ENCODE results near the gene PRKAR2B. TPM values are rescaled to one million over a fixed set of nuclear protein-coding genes. Genes with fewer than 3 reads are reported as not detected.

The PRKAR2B gene
- total RNA-seq, 2 donors from 2014 or later = 3.9 to 5.3 TPM

GRCh38 chr7:107172276-107173032 is 127.9 kb downstream of the PRKAR2B start:
- Histone ChIP-seq H3K36me3 (no peaks in the 10 kb centered on the region), H3K4me1 (ENCODE audit: control insufficient read depth in 1 of 2, low read depth in 2 of 2) (peaks cover 39 to 57% of the 10 kb centered on the region in 2 donors), H3K27ac (no peak overlapping the region), H3K27me3 (replicated peaks; ENCODE audit: insufficient read depth) (no peaks in the 10 kb centered on the region), H3K4me3 (no peak overlapping the region), H3K9me3 (no peaks in the 10 kb centered on the region)
- no peak for ATAC-seq (ENCODE audit: insufficient number of reproducible peaks, low FRiP score, low read depth)
- no peak for TF ChIP-seq CTCF (IDR thresholded peaks at IDR 0.05)
- DNase-seq (ENCODE audit: low spot score) = no peak

- no peaks in the 10 kb centered on the region for H3K36me3 ChIP-seq
- H3K27ac ChIP-seq = no peak overlapping the region
- H3K27me3 ChIP-seq (replicated peaks; ENCODE audit: insufficient read depth) = no peaks in the 10 kb centered on the region
- ATAC-seq (ENCODE audit: insufficient number of reproducible peaks, low FRiP score, low read depth) (no peak), DNase-seq (ENCODE audit: low spot score) (no peak)
- no peak overlapping the region for H3K4me3 ChIP-seq
- TF ChIP-seq CTCF (IDR thresholded peaks at IDR 0.05) = no peak
- H3K9me3 ChIP-seq = no peaks in the 10 kb centered on the region
- peaks cover 43 to 62% of the 10 kb centered on the region in 2 donors for H3K4me1 ChIP-seq (ENCODE audit: control insufficient read depth in 1 of 2, low read depth in 2 of 2)
Observed at GRCh38 chr7:107173191-107173590, 128.7 kb downstream of the PRKAR2B start.

- no peak for ATAC-seq (ENCODE audit: insufficient number of reproducible peaks, low FRiP score, low read depth)
- Histone ChIP-seq H3K4me1 (ENCODE audit: control insufficient read depth in 1 of 2, low read depth in 2 of 2) (peaks cover 43 to 62% of the 10 kb centered on the region in 2 donors), H3K27ac (no peak overlapping the region), H3K4me3 (no peak overlapping the region), H3K9me3 (no peaks in the 10 kb centered on the region), H3K27me3 (replicated peaks; ENCODE audit: insufficient read depth) (no peaks in the 10 kb centered on the region), H3K36me3 (no peaks in the 10 kb centered on the region)
- no peak for DNase-seq (ENCODE audit: low spot score)
- TF ChIP-seq CTCF (IDR thresholded peaks at IDR 0.05) = no peak
Observed at GRCh38 chr7:107173691-107174406, 129.3 kb downstream of the PRKAR2B start.

GRCh38 chr7:107179326-107180164 is 135.0 kb downstream of the PRKAR2B start:
- Histone ChIP-seq H3K27me3 (replicated peaks; ENCODE audit: insufficient read depth) (no peaks in the 10 kb centered on the region), H3K4me3 (no peak overlapping the region), H3K36me3 (peaks cover 17% of the 10 kb centered on the region), H3K27ac (no peak overlapping the region), H3K4me1 (ENCODE audit: control insufficient read depth in 1 of 2, low read depth in 2 of 2) (peaks cover 21 to 53% of the 10 kb centered on the region in 2 donors), H3K9me3 (no peaks in the 10 kb centered on the region)
- no peak for TF ChIP-seq CTCF (IDR thresholded peaks at IDR 0.05)
- DNase-seq (ENCODE audit: low spot score) (no peak), ATAC-seq (ENCODE audit: insufficient number of reproducible peaks, low FRiP score, low read depth) (no peak)

- no peaks in the 10 kb centered on the region for H3K9me3 ChIP-seq
- TF ChIP-seq CTCF (IDR thresholded peaks at IDR 0.05) = no peak
- H3K4me3 ChIP-seq = no peak overlapping the region
- DNase-seq (ENCODE audit: low spot score) = no peak
- no peak overlapping the region for H3K27ac ChIP-seq
- ATAC-seq (ENCODE audit: insufficient number of reproducible peaks, low FRiP score, low read depth) = no peak
- H3K36me3 ChIP-seq = peaks cover 21% of the 10 kb centered on the region
- H3K27me3 ChIP-seq (replicated peaks; ENCODE audit: insufficient read depth) = no peaks in the 10 kb centered on the region
- H3K4me1 ChIP-seq (ENCODE audit: control insufficient read depth in 1 of 2, low read depth in 2 of 2) = peaks cover 17 to 45% of the 10 kb centered on the region in 2 donors
Observed at GRCh38 chr7:107180378-107180777, 135.9 kb downstream of the PRKAR2B start.
